ENCODE measurements around the gene CD4.

Gene CD4

DNA sequence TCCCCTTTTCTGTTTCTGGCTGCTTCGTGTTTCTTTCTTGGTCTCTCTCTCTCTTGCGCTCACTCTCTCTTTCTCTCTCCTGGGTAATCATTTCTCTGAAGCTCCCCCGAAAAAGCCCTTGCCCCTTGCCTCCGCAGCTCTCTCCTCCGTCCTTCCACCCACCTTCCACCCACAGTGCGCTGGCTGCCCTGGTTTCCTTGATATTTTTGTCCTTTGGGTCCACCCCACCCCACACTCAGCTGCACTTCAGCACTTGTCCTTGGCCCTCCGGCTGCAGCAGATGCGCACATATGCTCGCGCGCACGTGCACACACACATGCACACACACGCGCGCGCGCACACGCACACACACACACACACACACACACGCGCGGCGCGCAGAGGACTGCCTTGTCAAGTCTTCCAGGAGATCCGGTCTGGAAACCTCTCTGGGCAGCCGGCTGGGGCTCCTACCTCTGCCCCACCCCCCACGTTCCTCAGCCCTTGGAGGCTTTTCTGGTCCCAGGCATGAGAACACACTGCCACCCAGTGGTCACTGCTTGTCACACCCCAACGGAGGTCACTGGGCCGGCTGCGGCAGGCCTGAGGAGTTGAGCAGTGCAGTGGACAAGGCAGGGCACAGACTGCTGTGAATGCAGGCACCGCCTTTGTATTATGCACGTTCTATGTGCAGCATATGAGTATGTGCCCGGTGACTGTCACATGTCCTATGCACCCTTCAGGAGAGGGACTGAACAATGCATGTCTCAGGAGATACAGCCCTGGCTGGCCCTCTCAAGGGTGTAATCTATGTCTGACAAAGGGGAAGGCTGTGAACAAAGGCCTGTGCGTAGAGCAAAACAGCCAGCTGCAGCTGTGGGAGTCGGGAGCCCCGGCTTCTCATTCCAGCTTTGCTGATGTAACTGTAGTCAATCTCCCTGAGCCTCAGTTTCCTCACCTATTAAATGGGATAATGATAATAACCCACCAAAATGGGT, 10.5 kb upstream of the CD4 start:
- peak; percentile 94 to 95 for DNase-seq

DNA sequence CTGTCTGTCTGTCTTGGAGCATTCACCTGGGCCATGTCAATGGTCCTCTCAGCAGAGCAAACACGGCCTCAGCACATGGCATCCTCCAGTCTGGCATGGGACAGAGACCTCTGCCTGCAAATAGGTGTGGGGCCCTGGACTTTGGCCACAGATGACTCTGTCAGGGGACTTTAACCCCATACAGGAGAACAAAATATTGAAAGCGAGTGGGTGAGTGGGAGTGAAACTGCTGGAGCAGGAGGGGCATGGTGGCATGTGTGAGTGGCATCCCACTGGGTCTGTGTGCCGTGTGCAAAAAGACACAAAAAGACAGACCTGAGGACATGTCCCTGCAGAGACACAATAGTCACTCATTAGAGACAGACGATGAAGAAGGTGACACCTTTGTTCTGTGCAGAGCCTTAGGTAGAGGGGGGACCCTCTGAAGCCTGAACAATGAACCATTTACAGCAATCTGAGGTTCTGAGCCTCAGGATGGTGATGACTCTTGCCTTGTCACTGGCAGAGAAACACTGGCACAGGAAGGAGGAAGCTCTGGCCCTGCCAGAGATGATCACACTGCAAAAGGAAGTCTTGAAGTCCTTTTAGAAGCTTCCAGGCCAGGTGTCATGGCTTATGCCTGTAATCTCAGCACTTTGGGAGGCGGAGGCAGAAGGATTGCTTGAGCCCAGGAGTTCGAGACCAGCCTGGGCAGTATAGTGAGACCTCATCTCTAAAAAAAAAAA, 9.5 kb upstream of the CD4 start:
- DNase-seq = peak; percentile 46 to 58

DNA sequence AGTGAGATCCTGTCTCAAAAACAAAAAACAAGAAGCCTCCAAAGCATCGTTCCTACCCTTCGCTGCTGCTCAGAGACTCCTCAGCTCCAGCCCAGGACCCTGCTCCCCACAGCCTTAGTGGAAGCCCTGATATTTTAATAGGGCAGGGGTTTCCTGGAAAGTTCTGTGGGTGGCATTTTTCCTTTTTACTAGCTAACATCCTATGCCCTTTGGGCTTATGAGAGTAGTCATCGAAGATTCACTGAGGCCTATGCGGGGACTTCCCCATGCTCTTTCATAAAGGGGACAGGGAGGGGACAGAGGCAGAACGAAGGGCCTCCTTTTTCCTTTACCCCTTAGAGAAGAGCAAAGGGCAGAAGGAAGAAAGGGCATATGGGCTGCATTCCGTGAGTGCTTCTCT, 8.8 kb upstream of the CD4 start:
- peak; percentile 64 to 68 for DNase-seq

DNA sequence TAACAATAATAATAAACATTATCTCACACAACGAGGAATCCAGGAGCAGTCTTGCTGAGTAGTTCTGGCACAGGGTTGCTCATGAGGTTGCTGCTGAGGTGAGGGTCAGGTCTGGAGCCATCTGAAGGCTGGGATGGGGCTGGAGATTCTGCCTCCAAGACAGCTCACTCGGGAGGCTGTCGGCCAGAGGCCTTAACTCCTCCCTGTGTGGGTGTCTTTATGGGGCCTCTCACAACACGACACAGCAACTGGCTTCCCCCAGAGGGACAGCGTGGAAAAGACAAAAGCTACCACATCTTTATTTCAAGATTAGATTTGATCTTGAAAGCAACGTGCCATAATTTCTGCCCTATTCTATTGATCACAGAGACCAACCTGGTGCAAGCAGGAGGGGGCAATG, 7.2 kb upstream of the CD4 start:
- no peak for DNase-seq

DNA sequence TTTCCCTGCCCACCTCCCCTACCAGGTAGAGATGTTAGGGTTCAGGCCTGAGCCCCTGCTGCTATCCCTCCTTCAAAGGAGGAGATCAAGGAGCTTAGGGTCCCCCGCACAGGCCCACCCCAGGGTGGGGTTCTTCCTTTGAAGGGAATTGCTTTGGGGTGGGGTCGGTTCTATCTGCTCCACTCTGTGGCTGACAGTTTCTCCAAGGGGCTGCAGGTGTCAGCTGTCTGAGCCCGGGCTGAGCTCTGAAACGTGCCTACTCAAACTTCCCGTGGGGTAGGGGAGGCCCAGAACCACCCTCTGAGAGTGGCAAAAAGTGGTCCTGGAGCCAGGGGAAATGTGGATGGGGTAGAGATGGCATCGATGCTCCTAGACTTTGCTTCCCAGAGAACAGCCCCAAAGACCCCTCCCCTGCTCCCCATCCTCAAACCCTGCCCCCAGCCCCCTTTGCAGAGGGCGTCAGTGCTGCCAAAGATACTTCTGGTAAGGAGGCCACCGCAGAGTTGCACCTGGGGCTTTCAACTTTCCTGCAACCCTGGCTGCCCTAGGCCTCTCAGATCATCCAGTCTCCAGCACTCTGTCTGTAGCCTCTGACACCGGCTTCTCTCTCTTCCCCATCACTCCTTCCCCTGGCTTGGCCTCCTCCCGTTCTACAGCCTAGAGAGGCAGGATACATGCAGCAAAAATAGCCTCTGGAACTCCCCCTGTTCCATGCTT, 6.3 kb upstream of the CD4 start:
- no peak for DNase-seq

DNA sequence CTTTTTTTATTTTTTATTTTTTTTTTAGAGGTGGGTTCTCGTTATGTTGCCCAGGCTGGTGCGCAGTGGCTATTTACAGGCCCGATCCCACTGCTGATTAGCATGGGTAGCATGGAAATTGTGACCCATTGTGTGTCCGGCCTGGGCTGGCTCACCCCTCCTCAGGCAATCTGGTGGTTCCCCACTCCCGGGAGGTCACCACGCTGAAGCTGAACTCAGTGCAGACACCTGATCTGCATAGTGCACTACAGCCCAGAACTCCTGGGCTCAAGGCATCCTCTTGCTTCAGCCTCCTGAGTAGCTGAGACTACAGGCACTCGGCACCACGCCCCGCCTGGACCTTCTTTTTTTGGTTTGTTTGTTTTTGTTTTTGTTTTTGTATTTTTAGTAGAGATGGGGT, 5.5 kb upstream of the CD4 start:
- no peak for DNase-seq

DNA sequence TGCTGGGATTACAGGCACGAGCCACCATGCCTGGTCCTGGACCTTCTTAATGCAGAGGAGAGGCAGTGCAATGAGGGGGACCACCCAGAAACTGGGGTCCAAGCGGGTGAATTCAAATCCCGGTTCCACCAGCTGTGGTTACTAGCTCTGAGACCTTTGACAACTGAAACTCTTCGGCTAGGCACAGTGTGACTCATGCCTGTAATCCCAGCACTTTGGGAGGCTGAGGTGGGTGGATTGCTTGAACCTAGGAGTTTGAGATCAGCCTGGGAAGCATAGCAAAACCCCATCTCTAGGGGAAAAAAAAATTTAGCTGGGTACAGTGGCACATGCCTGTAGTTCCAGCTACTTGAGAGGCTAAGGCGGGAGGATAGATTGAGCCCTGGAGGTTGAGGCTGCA, 5.0 kb upstream of the CD4 start:
- no peak for DNase-seq

DNA sequence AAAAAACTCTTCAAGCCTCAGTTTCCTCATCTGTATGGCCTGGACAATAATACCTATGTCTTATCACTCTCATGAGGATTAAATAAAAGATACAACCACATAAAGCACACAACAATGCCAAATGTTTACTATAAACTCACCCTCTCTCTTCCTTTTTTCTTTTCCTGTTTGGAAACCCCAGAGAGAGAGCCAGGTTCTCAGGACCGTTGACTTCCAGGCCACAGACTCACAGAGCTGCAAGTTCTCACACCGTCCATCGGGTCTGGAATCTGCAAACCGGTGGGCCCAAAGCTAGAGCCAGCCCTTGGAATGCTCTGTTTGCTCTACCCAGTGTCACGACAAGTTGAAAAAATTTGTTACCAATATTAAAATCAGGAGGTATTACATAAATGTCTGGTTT, 4.6 kb upstream of the CD4 start:
- no peak for DNase-seq

DNA sequence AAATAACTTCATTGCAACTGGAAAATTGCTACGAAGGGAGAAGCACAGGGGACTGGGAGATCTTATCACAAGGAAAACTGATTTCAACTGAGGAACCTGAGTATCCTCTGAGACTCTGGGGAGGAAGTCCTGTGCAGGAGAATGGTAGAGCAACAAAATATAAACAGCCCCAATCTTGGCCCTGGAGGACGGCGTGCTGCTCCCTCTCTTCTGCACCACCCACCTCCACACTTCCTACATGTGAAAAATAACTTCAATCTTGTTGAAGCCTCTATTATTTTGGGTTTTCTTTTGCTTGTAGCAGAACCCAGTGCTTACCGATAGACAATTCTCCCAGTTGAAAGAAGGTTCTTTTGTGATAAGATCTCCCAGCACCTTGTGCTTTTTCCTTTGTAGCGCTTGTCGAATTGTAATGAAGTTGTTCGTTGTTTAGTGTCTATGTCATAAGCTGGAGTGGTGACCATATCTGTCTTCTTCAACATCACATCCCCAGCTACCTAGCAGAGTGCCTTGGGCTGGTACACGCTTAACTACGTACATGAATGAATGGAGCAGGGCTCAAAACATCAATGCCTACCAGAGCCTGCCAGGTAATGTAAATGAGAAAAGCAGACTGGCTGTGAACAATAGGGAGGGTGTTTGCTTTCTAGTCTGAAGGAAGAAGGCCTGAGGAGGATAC, 2.8 kb upstream of the CD4 start:
- DNase-seq = peak in 1 of 2 experiments; percentile 34

DNA sequence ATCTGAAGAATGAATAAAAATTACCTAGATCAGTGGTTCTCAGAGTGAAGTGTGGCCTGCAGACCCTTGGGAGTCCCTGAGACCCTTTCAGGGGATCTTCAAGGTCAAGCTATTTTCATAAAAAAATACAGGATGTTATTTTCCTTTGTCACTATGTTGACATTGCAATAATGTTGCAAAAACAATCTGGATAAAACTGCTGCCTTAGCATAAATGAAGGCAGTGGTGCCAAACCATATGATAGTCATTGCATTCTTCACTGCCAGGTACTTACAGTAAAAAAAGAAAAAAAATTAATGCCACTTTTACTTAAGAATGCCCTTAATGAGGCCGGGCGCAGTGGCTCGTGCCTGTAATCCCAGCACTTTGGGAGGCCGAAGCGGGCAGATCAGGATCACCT, 2.0 kb upstream of the CD4 start:
- no peak for DNase-seq

DNA sequence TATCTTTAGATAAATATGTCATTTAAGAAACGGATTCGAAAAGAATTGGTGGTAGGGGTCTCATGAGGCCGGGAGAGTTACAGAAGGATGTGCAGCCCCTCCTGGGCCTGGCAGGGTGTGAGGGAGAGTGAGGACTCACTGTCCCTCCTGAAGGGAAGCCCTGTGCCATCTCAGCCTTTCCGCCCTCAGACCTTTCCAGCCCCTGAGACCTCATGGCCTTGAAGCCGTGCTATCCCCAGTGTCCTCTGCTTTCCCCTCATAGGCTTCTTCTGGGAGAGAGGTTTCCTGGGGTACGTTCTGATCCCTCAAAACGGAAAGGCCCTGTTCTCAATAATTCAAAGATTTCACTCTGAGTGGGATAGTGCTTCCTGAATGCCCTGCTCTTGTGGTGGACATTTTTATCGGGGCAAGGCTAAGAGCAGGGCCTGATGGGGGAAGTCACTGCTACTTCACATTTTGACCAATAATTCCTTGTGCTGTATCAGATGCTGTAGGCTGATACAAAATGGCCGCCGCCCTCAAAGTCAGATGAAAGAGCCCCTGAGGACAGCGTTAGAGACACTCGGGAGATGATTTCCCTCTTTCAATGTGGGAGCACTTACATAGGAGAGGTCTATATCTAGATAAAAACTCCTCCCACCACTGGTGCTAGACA, 1.3 kb downstream of the CD4 start:
- peak; percentile 54 to 62 for DNase-seq

DNA sequence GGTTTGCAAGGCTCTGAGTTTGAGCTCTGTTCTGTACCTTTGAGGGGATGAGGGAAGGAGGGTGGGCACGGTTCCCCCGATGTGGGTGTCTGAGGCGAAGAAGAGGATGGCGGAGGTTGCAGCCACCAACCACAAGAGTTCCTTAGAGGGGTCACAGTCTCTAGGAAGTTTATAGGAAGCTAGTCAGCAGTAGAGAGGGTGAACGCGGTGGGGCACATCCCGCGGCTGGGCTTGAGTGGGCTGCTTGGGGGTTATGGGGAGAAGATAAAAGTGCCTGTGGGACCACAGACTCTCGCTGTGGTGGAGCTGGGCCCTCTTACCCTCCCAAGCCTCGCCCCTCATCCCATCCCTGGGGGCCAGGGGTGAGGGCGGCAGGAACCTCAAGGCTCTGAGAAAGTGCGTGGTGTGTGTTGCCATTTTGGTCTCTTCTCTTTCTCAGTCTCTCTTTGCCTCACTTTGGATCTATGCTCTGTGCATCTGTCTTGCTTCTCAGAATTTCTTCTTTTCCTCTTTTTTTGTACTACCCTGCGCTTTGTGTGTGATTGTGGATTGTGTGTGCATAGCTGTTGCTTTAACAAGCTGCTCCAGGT, 2.7 kb downstream of the CD4 start:
- peak; percentile 43 to 58 for DNase-seq

DNA sequence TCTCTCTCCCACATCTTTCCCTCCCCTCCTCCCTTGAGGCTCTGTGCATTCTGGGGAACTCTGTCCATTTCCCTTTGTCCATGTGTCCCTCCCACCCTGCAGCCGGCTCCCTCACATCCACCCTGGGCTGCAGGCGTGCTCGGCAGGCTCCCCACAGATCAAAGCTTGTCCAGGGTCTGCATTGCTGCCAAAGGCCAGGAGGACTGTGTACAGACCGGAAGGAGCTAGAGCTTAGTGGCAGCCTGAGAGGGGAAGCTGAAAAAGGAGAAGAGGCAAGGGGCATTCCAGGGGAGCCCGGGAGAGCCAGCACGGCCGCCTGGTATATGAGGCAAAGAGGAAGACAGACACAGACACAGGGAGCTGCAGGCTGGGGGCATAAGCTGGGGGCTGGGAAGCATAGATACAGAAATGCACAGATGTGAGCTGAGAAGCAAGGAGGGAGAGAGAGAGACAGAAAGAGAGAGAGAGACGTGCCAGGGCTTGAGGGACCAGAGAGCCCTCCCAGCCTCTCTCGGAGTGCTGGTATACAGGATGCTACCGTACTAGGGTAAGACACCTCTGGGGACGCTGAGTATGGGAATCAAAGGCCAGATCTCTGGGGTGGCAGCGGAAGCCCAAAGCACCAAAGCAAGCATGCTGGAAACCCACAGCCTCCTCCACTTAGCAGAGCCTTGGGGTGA, 3.3 kb downstream of the CD4 start:
- DNase-seq = peak in 1 of 2 experiments; percentile 46

DNA sequence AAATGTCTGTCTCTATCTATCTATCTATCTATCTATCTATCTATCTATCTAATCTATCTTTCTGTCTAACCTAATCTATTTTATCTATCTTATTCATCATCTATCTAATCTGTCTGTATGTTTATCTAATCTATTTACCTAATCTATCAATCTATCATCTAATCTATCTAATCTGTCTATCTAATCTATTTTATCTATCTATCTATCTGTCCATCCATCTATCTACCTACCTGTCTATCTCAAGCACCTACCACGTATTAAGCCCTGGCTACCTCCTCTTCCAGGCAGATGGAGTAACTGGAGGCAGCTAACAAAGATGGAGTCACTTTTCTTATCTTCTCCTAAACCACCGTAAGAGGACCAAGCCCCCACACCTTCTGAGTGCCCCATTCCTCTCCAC, 5.8 kb downstream of the CD4 start:
- no peak for DNase-seq

DNA sequence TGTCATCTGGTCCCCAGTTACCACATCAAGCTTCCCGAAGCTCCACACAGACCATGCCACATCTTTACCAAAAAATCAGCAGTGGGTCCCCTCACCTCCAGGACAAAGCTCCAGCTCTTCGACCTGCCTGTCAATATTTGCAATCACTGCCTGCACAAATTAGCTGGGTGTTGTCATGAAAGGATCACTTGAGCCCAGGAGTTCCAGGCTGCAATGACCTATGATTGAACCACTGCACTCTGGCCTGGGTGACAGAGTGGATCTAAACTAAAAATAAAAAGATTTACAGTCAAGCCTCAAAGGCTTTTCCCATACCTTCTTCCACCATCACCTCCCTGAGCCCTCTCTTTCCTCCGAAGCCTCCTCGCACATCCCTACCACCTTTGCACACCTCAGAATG, 7.2 kb downstream of the CD4 start:
- no peak for DNase-seq

DNA sequence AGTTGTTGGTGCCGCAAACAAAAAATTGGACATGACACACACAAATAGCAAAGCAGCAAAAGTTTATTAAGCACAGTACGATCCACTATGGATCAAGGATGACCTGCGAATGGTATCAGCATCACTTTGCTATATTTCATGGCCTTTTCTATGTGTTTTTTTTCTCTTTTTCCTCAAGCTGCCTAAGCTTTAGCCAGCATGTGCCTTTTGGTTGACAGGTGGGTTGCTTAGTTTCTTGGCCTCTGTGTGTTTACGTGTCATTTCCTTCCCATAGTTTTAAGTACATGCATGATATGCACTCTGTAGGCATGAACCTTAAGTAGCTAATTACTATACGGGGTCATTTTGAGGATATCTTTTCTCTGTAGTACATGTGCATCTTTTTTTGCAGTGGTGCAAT, 9.8 kb downstream of the CD4 start:
- DNase-seq = no peak

DNA sequence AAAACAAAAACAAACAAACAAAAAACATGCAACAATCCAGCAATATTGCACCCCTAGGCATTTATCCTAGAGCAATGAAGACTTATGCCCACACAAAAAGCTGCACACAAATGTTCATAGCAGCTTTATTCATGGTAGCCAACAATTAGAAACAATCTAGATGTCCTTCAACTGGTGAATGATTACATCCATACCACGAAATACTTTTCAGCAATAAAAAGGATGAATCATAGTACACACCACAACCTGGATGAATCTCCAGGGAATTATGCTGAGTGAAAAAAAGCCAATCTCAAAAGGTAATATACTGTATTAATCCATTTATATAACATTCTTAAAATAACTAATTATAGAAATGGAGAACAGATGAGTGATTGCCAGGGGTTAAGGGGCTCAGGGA, 17.8 kb downstream of the CD4 start:
- DNase-seq = no peak

DNA sequence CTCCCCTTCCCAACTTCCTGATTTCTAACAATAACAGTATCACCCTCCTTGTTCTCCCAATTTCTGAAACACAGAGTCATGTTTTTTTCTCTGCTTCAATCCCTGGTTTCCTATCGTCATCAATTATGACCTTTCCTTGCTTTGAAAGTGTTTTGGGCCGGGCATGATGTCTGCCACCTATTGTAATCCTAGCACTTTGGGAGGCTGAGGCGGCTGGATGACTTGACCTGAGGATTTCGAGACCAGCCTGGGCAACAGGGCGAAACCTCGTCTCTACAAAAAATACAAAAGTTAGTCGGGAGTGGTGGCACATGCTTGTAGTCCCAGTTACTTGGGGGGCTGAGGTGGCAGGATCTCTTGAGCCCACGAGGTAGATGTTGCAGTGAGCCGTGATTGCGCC, 19.7 kb downstream of the CD4 start:
- no peak for DNase-seq

DNA sequence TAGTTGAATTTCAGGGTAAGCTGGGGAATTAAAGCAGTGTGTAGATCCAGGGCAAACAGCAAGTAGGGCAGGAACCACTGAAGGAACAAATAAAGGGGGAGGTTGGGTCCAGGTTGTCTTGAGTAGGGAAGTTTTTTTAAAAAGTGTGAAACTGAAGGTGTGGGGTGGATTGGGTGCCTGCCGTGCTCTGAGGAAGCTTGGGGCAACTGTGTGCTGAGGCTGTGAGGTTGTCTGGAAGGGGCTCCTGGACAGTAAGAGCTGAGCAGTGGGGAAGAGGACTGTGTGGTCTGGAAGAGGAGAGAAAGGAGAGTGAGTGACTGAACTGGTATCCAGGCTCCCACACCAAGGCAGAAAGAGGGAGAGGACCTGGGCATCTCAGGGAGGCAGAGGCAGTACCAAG, 21.4 kb downstream of the CD4 start:
- no peak for DNase-seq

DNA sequence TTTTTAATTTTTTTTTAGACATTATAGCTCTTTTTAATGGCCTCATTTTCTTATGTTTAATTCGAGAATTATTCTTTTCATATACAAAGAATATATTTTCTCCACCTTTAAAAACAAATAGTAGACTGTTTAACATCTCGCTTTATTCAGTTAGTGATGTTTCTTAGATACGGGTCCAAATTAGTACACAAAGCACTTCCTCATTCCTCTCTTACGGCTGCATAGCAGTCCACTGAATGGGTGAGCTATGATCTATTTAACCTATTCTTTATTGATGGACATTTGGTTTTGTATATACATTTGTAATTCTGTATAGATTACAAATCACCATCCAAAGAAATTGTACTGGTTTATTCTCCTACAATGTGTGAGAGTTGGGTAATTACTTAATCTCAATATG, 24.0 kb downstream of the CD4 start:
- no peak for DNase-seq

DNA sequence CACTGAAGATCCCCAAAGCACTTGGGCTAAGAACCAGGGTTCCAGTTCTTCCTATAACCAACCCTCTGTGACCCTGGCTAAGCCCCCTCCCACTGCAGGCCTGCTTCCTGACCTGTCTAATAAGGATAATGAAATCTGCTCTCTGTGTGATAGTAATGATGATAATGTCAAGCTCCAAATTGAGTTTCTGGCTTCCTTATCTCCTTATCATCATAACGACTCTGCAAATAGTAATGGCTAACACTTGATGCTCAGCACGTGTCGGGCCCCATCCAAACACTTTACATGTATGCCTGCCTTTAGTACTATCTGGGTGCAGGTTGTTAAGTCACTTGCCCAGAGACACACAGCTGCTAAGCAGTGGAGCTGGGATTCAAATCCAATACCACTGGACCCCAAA, 27.3 kb downstream of the CD4 start:
- no peak for DNase-seq

Data from activated T-cell treated with anti-CD3 and anti-CD28 coated beads, Interleukin-2, amount 50 U/mL, for 48 hours (primary cell).